IPS-18c (cell line): ENCODE results near the gene CCDC142.
A peak's percentile ranks its signal among the peaks of the same experiment; 100 is the strongest.
"Not testable (repeated sequence)": the region's sequence is repeated elsewhere in the genome, so short reads cannot be mapped to it uniquely, and the experiment has no call there.

Experiments used
- H3K4me3 ChIP-seq: 2 replicates; pipeline ENCODE4 v1.7.0; 2013; ENCODE audit warnings: low read depth, mild to moderate bottlenecking, low read length, moderate library complexity; ENCODE audit not compliant: insufficient read depth
- H3K9me3 ChIP-seq: one replicate; pipeline ENCODE4 v1.6.1; 2013; ENCODE audit warnings: mild to moderate bottlenecking, low read length, moderate library complexity; ENCODE audit not compliant: control insufficient read depth, insufficient read depth

Gene CCDC142

DNA sequence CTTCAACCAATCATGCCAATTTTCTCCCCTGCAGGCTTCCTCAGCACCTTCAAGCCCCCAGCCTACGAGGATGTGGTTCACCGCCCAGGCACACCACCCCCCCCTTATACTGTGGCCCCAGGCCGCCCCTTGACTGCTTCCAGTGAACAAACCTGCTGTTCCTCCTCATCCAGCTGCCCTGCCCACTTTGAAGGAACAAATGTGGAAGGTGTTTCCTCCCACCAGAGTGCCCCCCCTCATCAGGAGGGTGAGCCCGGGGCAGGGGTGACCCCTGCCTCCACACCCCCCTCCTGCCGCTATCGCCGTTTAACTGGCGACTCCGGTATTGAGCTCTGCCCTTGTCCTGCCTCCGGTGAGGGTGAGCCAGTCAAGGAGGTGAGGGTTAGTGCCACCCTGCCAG, 22.6 kb downstream of the CCDC142 start:
- H3K4me3 ChIP-seq, H3K9me3 ChIP-seq: not testable (repeated sequence)

- not testable (repeated sequence) for H3K9me3 ChIP-seq
- peak overlapping the region; percentile 9; the same call in 1 of the 2 replicates for H3K4me3 ChIP-seq
Observed at GRCh38 chr2:74459503-74460118, 23.2 kb downstream of the CCDC142 start.

DNA sequence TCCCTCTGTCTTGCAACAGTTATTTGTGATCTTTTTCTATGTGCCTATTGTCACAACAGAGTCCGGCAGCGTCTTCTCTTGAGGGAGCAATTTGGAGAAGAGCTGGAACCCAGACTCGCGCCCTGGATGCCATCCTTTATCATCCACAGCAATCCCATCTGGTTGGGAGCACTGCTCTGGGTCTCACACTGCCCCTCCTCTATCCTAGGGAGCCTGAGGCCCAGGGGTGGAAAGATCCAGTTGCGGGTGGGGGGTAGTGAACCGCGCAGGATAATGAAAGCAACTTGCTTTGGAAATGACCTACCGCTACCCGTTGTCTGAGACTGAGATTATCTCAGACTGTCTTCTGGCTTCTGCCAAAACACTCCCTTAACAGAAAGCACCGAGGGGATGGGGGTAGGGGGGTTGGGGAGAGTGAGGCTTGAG, 23.8 kb downstream of the CCDC142 start:
- Histone ChIP-seq H3K4me3 (peak overlapping the region; percentile 78), H3K9me3 (no peaks in the 10 kb centered on the region)

GRCh38 chr2:74458132-74458937, 24.5 kb downstream of the CCDC142 start, which contains the start of gene WBP1:
TSS of gene WBP1 (plus strand) at chr2:74458438. CDS start at chr2:74458603, 165 bp downstream.
- no peaks in the 10 kb centered on the region for H3K9me3 ChIP-seq
- H3K4me3 ChIP-seq, result peak within 1 kb of the TSS; percentile 96

GRCh38 chr2:74457549-74458131, 25.2 kb downstream of the CCDC142 start:
- no peaks in the 10 kb centered on the region for H3K9me3 ChIP-seq

DNA sequence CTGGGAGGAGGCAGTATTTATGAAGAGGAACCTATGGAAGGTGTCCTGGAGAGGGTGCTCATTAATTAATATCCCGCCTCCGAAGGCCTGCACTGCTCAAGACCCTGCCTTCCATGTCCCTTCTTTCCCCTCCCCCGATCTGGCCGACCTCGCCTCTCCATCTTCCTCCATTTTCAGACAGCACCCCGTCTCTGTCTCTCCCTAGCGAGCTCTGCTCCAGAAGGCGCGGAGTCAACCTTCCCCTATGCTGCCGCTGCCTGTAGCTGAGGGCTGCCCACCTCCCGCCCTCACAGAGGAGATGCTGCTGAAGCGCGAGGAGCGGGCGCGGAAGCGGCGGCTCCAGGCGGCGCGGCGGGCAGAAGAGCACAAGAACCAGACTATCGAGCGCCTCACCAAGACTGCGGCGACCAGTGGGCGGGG, 25.7 kb downstream of the CCDC142 start:
- H3K4me3 ChIP-seq, result peak overlapping the region; percentile 96; the same call in 1 of the 2 replicates
- H3K9me3 ChIP-seq, result no peaks in the 10 kb centered on the region

More at GRCh38 chr2:74457549-74458131, 25.2 kb downstream of the CCDC142 start:
- peak overlapping the region; percentile 96 for H3K4me3 ChIP-seq

DNA sequence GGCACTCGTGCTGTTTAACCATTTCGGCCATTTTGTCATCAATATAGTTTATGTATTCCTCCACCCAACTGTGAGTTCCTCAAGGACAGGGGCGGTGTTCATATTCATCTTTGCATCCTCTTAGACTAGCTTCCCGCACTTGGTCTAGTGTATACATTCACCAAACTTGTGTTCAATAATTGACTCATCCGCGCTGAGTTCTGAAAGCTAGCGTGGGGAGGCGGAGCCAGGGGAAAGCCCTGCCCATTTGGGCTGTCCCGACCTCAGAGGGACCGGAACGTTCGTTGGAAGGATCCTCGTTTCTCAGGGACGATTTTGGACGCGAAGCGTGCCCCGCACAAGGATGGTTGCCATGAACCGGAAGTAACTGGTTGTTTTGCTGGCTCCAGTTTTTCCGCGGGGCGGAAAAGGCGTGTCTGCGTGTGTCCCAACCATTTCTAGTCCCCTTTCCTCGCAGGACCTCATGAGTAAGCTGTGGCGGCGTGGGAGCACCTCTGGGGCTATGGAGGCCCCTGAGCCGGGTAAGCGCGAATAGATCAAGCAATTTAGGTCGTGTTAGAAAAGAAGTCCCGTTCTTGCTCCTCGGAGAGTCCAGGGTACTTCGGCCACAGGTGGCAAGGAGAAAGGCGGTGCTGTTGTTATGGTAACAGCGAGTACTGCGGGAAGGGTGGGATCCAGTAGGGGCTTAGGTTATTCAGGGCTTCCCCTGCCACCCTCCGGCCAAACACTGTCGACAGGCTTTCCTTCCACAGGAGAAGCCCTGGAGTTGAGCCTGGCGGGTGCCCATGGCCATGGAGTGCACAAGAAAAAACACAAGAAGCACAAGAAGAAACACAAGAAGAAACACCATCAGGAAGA, 27.9 kb downstream of the CCDC142 start, which contains the start of gene INO80B:
TSS of gene INO80B (plus strand) at position 434 of the 858 bp plus-strand sequence. CDS start at position 464, 30 bp downstream.
- Histone ChIP-seq H3K4me3 (peak within 1 kb of the TSS; percentile 89), H3K9me3 (no peaks in the 10 kb centered on the region)

DNA sequence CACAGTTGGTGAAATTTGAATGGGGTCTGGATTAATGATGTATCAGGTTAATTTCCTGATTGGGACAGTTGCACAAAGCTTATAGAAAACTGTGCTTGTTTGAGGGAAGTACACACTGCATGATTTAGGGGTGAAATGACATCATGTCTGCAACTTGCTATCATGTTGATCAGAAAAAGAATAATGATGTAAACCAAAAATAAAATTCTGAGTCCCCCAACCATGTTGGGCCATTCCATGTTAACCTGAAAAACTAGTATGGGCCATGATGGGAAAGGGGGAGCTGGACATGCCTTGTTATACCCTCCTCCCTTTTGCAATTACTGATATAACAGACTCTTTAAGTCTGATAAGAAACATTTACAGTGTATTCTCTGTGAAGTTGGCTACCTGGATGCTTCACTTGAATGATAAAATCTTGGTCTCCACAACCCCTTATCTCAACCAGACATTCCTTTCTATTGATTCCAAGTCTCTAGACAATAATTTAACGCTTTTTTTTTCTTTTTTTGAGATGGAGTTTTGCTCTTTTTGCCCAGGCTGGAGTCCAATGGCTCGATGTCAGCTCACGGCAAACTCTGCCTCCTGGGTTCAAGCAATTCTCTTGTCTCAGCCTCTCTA, 32.1 kb downstream of the CCDC142 start:
- no peak overlapping the region for H3K4me3 ChIP-seq
- H3K9me3 ChIP-seq, result no peaks in the 10 kb centered on the region

DNA sequence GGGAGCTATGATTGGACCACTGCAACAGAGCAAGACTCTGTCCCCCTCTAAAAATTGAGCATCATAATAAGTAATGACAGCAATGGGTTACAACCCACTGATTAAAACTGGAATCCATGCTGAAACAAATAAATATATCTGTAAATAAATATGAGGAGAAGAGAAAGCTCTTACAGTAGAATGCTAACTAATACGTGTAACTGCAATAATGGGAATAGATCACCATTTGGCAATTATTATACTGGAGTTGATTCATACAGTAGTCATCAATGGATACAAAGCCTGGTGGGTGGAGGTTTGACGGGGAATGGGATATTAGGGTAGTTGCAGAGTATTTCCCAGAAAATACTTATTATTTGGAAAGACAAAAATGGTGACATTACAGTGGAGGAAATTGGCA, 34.0 kb downstream of the CCDC142 start:
- Histone ChIP-seq H3K4me3 (no peak overlapping the region), H3K9me3 (no peaks in the 10 kb centered on the region)

- Histone ChIP-seq H3K4me3 (no peak overlapping the region), H3K9me3 (no peaks in the 10 kb centered on the region)
Observed at GRCh38 chr2:74447230-74447999, 35.4 kb downstream of the CCDC142 start.

GRCh38 chr2:74444498-74445318, 38.1 kb downstream of the CCDC142 start:
- no peaks in the 10 kb centered on the region for H3K9me3 ChIP-seq
- no peak overlapping the region for H3K4me3 ChIP-seq

- peak overlapping the region; percentile 92 for H3K4me3 ChIP-seq
- H3K9me3 ChIP-seq, result not testable (repeated sequence)
Observed at GRCh38 chr2:74442483-74443297, 40.1 kb downstream of the CCDC142 start.

DNA sequence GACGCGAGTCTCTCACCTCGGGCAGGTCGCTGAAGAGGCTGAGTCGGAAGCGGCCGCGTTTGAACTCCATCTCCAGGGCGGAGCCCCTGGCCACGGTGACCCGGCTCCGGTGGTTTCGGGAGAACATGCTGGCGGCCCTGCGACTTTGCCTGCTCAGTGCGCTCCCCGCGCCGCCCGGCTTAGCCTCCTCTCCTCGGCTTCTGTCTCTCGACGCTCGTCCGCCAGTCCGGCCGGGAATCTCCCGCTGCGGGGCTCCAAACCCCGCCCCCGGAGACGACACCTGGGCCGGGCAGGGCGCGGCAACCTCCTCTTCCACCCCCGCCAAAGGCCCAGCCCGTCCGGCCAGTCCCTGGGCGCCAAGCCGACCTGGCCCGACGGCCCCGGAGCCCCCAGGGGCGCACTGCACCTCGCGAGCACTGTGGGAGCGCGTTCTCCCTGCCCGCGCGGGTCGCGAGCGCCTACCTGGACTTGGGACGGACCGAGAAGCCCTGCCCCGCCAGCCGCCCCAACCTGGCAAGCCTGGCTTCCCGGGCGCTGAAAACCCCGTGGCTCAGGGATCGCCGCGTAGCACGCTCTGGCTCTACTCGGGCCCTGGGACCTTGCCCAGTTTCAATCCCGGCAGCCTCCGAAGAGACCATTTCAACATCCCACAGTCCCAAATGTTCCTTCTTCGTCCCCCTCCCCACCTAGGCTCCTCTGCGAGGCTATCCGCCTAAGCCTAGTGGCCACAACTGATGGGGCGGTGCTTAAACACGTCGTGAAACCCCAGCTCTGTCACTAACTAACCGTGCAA, 40.9 kb downstream of the CCDC142 start, which contains the start of gene RTKN:
TSS of gene RTKN (minus strand) at position 248 of the 793 bp plus-strand sequence. CDS start at position 127, 121 bp downstream.
- H3K9me3 ChIP-seq, result no peaks in the 10 kb centered on the region
- H3K4me3 ChIP-seq, result peak within 1 kb of the TSS; percentile 92
